KG1 (cell line): ENCODE results near the gene OR7C1.
"Not testable (repeated sequence)": the region's sequence is repeated elsewhere in the genome, so short reads cannot be mapped to it uniquely, and the experiment has no call there.

ENCODE experiments used
- DNase-seq: peaks from one replicate; lab custom pipeline; 2025; lab: John Stamatoyannopoulos, UW

OR7C1 gene

DNA sequence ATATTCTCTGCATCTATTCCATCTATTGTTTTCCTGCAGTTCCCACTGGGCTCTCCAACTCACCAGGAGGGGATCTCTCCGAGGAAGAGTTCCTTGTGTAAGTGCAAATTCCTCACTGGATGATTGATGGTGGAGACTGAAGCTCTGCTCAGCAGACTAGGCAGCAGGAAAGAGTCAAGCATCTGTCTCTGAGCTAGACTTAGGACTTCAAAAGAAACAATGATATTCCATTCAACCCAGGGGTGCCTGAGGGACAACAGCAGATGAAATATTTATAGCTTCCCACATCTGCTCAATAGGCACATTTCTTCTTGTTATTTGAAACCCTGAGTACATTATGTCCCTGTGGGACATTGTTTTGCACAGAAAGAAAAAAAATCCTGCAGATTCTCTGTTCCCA is at the start of gene OR7C1, which contains the start of gene OR7A5:
Gene OR7C1 (minus strand): TSS at position 175 of the 400 bp plus-strand sequence. CDS start 35,049 bp downstream, outside the sequence.
Gene OR7A5 (minus strand): TSS at position 175 of the 400 bp plus-strand sequence. CDS start 6,944 bp downstream, outside the sequence.
- no peak for DNase-seq

DNA sequence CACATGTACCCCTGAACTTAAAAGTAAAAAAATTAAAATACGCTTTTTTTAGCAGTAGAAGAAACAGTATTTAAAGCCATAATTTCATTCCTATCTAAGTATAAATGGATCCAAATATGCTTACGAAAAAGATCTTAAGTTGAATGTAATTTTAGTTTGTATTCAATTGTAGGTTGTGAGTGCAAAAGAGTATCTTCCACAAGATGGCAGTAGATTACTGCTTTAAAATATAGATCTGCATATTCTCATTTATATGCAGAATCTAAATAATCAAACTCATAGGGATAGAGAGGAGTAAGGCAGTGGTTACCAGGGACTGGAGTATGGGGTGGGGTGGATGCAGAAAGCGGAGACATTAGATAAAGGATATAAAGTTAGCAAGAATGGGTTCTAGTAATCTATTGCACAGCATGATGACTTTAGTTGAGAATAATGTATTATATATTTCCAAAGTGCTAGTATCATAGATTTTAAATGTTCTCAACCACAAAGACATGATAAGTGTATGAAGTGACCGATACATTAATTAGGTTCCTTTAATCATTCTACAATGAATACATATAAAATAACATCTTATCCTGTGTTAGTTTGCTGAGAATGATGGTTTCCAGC is 36.7 kb upstream of the OR7C1 start:
- peak; percentile 21 for DNase-seq

DNA sequence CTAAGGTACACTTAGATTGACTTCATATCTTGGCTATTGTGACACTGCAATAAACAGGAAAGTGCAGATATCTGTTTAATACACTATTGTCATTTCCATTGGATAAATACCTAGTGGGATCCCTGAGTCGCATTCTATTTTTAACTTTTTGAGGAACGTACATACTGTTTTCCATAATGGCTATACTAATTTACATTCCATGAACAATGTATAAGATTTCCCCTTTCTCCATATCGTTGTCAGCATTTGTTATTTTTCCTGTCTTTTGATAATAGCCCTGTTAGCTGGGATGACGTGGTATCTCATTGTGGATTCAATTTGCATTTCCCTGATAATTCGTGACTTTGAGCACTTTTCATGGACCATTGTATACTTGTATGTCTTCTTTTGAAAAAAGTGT is 33.5 kb upstream of the OR7C1 start:
- no peak for DNase-seq

DNA sequence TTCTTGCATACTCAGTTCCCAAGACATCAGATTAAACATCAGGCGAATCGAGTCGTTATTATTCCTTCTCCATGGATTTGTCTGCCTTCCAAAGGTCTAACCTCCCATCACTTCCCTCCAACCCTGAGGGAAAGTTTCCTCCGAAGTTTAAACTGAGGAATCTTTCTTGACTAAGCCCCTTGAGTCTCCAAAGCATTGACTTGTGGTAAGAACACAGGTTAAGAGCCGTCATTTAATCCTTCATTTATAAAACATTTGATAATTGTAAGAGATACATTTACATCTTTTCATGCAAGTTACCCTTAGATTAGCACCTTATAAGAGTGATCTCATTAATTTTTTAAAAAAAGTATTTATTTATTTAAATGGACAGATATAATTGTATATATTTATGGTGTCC is 13.8 kb upstream of the OR7C1 start, which contains the start of gene OR7A10:
Gene OR7A10 (minus strand): TSS at position 101 of the 400 bp plus-strand sequence. CDS start 7,045 bp downstream, outside the sequence.
- DNase-seq = no peak

DNA sequence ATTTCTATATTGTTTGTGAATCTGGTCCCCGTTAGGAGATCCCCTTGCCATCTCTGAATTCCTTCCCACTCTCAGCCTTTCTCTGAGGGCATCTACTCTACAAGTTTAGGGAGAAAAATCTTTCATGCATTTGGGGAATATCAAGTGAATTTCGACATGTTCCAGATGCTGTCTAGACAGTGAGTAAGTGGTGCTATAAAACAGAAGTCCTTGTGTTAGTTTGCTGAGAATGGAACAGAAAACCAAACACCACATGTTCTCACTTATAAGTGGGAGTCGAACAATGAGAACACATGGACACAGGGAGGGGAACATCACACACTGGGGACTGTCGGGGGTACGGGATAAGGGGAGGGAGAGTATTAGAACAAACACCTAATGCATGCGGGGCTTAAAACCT is 8.6 kb upstream of the OR7C1 start:
- DNase-seq = no peak

DNA sequence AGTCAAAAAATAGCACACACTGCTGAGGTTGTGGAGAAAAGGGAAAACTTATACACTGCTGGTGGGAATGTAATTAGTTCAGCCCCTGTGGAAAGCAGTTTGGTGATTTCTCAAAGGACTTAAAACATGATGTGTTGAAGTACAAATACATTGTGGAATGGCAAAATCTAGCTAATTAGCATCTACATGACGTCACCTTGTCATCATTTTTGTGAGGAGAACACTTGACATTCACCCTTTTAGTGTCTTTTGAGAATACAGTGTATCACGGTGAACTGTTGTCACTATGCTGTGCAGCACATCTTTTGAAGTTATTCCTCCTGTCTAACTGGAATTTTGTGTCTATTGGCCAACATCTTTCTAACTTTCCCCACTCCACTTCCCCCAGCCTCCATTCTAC is 8.2 kb upstream of the OR7C1 start:
- DNase-seq = no peak

DNA sequence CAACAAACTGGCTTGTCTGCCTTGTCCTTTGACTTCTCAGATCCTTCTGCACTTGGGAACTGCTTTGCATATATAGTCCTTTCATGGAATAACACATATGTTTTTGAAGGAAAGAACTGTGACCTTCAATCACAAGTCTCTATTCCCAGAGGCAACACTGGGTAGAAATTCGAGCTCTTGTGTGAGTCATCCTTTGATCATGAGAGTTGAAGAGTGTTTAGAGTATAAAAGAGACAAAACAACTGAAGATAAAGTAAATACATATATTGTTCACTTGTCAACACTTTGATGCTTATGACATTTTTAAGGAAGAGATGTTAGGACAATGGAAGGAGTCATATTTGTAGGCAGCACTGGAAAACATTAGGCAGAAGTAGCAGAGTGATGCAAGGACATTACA is 5.2 kb upstream of the OR7C1 start:
- DNase-seq = no peak

DNA sequence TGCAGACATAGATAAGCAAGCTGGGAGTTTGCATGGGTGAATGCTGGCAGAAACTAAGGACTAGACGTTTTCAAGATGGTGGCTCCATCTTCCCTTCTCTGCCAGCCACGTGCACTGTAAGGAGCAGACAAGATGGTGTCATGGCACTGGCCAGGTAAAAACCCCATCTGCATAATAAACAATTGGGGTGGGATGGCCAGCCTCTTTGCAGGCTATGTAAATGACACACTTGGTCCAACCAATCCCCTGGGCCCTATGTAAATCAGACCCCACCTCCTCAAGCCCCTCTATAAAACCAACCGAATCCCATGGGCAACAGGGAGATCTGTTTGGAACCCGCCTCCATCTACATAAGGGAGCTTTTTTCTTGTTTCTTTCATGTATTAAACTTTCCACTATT is 2.4 kb upstream of the OR7C1 start:
- DNase-seq = no peak

DNA sequence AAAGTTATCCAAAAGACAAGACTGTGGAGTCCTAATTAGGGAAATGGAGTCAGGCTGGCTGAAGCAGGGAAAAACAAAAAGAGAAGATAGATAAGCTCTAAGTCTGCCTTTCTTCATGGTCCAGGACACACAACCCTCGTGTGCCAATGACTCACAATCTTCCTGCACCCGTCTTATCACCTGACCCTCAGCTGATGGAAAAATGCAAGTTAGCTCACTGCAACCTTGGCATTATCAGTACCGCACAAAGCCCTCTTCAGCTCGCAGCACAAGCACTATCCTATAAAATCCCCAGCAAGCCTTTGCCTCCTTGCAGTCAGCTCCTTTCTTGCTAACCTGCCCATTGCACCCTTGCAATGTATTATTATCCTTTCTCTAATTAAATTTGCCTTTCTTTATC is 4.3 kb downstream of the OR7C1 start:
- no peak for DNase-seq

DNA sequence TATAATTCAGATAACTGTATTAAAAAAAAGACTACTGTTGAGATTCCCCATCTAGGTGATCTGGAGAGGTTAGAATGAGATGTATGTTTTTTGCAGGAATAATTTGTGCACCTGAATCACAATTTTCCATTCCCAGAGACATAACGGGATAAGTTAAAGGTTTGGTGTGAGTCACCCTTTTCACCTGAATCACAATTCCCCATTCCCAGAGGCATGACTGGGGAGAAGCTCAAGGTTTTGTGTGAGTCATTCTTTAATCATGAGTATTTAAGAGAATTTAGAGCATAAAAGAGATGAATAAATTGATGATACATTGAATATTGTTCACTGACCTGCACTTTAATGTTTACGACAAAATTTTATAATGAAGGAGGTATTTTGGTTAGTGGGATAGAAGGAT is 9.0 kb downstream of the OR7C1 start:
- DNase-seq = no peak

DNA sequence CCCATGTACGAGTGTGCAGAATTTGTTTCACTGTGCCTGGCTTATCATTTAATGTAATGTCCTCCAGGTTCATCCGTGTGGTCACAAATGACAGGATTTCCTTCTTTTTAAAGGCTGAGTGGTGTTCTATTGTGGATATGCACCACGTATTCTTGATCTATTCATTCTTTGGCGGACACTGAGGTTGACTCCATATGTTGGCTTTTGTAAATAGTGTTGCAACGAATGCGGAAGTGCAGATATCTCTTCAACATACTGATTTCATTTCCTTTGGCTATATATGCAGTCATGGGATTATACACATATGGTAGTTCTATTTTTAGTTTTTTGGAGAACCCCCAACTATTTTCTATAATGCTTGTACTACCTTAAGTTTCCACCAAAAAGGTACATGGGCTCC is 13.0 kb downstream of the OR7C1 start:
- DNase-seq = no peak

DNA sequence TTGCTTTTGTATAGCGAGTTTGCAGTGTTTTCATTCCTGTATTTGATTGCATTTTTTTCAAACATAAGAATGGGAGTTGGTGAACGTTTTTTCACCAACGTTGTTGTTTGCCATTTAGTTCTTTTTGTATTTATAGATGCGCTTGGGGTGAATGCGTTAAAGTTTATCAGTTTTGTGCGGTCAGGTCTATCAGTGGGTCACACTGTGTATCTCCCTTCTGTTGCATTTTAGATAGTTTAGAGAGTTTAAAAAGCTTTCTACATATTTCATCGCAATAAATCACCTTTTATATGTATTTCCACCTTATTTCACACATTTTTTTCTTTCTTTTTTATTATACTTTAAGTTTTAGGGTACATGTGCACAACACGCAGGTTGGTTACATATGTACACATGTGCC is 16.4 kb downstream of the OR7C1 start:
- no peak for DNase-seq

DNA sequence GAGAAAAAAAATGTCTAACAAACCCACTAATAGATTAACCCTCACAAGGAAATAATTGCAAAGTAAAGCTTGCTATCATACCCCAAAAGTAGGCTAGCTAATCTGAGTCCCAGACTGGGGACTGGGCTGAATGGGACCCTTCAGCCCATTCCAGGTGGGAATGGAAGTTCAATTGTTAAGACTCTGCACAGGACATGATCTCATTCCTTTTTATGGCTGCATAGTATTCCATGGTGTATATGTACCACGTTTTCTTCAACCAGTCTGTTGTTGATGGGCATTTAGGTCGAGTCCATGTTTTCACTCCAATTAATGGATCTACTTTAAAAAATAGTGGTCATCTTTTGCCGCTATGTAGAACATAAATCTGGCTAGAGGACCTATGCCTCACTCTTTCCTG is 17.9 kb downstream of the OR7C1 start:
- no peak for DNase-seq

DNA sequence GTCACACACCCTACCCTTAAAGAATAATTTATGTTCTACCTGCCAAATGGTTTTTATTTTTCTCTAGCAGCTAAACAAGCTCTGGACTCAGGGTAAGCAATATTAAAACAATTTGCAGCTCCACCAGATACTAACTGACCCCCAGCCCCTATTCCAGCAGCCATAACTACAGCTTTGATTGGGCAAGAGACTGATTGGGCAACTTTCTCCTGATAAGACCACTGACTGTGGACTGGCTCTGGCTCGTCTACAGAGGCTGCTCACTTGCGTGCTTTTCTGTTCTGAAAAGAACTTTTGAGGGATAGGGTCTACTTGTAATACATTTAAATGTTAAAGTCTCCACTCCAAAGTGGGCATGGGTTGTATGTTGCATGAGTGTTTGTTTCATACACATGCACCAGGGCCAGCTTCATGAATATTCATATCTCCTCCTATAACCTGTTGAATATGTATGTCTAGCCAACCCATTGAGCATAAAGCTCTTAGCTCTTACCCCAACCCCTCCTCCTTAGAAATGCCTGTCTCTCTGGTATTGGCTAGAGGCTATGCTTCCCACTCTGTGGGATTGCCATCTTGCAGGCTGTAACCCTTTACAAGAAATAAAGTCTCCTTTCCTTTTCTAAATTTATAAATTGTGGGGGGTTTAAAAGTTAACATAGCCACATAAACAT is 19.9 kb downstream of the OR7C1 start:
- DNase-seq = no peak

DNA sequence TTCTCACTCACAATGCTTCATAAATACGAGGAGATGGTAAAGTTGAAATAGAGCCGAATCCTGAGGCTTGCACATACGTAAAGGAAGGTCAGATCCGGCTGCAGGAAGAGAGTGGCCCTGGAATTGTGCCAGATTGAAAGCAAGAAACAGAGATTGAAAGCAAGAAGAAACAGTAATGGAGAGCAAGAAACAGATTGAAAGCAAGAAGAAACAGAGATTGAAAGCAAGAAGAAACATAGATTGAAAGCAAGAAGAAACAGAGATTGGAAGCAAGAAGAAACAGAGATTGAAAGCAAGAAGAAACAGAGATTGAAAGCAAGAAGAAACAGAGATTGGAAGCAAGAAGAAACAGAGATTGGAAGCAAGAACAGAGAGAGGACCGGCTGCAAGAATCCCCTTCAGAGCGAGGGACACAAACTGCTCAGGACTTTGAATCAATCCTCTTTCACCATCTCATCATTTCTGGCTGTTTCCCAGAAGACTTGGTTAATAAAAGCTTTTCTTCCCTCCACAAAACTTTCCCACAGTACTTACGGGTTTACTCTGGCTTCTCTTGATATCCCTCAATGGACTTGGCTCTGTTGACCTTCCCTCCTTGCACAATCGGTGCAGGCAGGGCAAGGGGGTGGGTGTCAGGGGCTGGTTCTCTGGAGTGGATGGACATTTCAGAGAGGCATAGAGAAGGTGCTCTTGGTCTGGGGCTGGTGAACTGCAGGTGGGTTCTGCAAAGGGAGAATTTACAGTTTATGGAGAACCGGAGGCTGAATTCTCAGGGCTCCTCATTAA is 25.5 kb downstream of the OR7C1 start:
- no peak for DNase-seq

DNA sequence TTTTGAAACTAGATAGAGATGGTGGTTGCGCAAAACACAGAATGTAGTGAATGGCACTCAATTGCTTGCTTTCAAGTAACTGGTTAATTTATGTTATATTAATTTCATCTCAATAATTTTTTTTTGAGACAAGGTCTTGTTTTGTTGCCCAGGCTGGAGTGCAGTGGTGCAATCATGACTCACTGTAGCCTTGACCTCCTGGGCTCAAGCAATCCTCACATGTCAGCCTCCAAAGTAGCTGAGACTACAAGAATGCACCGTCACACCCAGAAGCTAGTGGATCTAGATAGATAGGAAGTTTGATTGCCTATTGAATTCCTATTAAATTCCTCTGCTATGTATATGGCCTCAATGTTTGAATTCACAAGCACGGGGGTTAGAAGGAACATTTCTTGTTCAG is 30.2 kb downstream of the OR7C1 start:
- DNase-seq = no peak

DNA sequence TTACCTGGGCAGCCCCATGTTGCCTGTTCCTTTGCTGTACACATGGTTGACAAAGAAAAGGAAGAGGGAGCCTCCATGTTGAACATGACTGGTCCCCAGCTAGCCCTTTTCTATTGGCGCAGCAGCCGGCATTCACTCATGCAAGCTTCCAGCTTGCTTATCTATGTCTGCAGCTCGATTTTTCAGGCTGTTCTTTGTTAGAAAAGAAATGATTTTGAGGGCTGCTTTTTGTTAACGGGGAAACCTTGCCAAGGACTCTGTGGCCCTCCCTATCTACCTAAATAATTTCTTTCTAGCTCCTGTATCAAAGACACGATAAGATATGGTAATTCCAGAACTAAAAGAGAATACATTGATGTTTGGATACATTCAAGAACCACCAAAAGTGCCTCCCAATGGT is 36.2 kb downstream of the OR7C1 start:
- no peak for DNase-seq

DNA sequence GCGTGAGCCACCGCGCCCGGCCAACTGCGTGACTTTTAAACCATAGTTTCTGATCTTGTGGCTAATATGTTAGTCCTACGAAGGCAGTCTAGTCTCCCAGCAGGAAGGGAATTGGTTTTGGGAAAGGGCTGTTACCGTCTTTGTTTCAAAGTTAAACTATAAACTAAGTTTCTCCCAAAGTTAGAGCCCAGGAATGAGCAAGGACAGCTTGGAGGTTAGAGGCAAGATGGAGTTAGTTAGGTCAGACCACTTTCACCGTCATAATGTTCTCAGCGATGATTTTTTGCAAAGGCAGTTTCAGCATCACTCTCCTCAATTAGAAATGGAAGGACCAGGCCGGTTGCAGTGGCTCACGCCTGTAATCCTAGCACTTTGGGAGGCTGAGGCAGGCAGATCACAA is 39.0 kb downstream of the OR7C1 start:
- no peak for DNase-seq

DNA sequence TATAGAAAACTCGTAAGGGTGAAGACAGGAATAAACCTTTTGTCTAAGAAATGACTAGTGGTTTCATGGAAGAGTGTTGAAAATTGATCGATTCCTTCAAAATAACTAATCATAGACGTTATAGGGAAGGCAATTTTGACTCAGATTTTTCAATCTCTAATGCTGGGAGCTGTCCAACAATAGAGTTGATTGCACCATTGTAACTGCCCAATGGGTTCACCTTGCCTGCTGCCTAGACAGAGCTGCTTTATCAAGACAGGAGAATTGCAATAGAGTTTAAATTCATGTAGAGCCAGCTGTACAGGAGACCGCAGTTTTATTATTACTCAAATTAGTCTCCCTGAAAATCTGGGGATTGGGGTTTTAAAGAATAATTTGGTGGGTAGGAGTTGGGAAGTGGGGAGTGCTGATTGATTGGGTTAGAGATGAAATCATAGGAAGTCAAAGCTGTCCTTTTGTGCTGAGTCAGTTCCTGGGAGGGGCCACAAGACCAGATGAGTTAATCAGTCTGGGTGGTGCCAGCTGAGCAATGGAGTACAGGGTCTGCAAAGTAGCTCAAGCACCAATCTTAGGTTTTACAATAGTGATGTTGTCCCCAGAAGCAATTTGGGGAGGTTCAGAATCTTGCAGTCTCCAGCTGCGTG is 39.8 kb downstream of the OR7C1 start:
- DNase-seq = no peak

DNA sequence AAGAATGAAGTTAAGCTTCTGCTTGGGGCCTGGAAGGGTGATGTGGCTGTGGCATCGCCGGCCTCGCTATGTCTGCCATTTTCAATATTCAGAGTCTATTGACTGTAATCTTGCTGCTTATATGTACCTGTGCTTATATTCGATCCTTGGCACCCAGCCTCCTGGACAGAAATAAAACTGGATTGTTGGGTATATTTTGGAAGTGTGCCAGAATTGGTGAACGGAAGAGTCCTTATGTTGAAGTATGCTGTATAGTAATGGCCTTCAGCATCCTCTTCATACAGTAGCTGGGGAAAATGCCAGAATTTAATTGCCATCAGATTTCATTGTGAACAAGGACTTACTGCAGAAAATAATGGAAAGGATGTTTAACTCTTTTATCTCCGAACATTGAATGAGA is 42.7 kb downstream of the OR7C1 start:
- not testable (repeated sequence) for DNase-seq

DNA sequence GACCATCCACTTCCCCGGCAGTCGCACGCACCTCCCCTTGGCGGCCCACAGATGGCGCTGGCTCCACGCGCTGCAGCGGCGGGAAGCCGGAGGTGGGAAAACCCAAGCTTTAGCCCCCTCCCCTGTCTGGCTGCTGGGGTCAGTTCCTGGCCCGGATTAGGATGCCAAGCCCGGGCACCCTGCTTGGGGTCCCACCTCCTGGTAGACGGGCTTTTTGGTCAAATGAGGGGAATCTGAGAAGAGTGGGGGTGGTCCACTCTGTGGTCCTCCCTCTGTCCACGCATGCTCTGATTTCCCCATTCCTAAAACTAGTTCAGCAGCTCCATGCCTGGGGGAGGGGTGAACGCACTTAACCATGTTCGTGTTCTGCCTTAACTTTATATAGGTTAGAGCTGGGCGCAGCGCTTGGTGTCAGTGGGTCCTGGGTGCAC is 48.5 kb downstream of the OR7C1 start:
- DNase-seq = no peak

DNA sequence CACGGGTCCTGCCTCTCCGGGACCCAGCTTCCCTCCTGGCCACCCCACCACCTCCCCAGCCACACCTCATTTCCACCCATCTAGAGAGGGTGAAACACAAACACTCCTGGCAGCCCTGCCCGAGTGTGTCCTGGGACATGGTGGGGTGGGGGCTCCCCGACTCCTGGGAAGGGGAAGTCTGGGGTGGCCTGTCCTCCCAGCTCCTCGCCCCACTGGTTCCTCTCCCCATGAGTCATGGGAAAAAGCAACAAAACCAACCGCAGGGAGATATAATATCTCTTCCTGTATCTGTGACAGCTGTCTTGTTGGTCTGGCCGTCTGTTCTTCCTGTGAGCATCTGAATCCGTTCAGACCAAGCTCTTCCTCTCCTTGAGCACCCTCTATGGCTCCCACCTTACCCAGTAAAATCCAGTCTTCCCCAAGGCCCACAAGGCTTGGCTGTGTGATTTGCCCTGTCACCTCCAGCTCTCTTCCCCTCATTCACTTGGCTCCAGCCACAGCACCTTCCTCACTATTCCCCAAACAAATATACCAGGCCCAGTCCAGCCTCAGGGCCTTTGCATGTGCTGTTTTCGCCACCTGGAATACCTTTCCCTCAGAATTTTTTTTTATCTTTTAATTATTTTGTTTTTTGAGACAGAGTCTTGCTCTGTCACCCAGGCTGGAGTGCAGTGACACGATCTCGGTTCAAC is 49.7 kb downstream of the OR7C1 start:
- peak; percentile 60 for DNase-seq
